GM21786 (cell line): ENCODE results near the gene CCBE1.
"Not testable (repeated sequence)": the region's sequence is repeated elsewhere in the genome, so short reads cannot be mapped to it uniquely, and the experiment has no call there.

ENCODE experiments used
- ATAC-seq: cut with Tn5 transposase; IDR thresholded peaks from one replicate; pipeline ENCODE4 v1.9.1; 2021; ENCODE audit not compliant: unreplicated experiment

The CCBE1 gene

DNA sequence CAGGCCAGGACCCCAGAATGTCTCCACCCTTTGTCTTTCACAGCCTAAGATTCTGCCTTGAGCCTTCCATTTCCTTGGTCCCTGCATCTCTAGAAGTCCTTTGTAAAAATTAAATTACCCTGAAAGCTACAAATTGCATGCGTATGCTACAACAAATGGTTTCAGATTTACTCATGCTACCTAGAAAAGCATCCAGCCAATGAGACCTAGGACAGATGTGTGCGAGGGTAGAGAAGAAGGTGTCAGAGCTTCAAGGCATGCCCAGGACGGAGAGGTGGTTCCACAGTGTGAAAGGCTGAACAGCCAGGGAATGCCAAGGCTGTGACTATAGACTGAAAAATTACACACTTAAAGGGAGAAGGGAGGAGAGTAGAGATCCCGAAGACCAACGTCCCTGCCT is 40.2 kb downstream of the CCBE1 start:
- ATAC-seq, result no peak

DNA sequence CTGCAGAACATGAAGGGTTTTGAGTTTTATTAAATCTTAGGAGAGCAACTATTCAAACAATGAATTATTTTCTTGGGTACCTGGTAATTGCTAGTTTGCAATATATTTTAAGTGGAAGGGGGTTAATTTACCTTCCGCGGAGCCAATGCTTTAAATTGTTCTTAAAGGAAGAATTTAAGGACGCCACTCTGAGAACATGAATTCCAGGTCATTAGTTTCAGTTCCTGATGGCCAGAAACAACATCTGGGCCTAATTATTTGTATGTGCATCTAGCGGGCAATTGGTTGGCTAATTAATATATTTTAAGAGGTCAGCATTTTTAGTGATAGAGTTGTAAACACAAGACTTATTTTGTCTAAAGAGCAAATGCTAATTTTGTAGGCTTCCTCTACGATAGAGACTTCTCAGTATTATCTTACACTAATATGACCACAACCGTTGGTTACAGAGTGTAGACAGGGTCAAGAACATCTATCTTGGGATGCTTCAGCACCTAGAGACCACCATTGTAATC is 40.8 kb downstream of the CCBE1 start:
- no peak for ATAC-seq

DNA sequence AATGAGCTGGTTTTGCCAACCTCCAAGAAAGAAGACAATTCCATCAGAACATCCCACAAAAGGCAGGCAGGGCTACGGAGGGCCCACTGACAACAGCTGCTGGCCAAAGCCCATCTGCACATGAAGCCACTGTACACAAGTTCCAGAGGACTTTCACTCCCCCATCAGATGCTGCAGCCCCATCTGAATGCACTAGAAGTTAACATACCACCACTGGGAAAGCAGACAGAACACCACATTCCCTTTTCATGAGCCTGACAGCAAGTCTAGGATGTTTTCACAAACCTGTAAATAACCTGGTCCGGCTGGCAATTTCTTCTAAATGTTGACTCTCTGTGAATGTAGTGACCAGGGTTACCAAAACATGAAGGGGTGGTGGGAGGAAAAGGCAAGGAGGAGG is 41.5 kb downstream of the CCBE1 start:
- ATAC-seq, result no peak

DNA sequence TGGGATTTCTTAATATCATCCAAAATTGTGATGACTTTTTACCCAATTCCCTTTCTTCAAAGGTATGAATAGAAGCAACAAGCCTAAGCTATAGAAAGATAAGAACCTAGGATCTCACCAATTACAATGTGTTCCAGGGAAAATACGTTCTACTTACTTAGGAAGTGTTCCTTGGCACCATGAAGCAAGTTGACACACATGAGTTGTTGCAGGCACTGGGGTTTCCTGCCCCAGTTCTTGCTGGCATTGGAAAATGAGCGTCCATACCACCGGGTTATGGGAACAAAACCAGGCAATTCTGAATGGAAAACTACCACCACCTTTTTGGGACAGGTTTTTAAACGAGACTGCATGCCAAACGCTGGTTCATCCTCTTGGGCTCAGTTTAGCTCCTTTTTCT is 46.2 kb downstream of the CCBE1 start:
- no peak for ATAC-seq

DNA sequence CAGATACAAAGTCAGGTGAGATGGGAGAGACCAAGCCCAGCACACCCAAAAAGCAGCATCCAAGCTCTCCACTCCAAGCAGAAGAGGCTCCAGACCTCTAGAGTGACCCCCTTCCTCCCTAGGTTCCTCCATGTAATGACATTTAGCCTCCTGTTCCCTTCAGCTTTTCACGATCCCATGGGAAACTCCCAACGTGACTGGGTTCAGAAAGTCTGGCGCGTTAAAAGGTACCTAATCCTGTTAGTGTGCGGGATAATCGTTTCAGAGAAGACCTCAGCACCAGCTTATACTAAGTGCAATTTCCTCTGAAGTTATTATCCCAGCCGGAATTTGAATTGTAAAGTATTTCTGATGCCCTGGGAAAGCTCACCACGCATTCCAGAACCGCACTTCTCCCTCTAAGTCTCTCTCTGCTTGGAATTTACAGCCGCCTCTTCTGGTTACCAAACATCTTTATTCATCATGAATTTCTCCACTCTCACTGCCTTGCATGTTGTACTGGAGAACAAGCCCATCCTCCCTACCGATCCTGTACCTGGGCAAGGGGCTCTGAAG is 46.9 kb downstream of the CCBE1 start:
- ATAC-seq, result no peak

DNA sequence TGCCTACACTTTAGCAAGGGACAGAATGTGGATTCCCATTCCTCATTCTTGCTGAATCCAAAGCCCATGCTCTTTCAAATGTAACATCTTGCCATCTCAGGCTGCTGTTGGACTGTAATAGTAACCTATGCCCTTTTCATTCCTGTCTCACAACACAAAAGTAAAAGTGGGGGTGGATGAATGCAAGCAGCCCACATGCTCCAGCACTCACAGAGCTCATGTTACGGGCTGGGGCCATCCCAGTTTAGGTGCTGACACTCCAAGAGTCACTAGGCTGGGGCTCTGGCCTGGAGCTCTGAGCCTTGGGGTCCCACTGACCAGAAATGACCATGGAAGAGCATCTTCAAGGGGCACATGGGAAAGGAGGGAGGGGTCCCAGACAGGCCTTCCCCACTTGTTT is 47.6 kb downstream of the CCBE1 start:
- no peak for ATAC-seq

DNA sequence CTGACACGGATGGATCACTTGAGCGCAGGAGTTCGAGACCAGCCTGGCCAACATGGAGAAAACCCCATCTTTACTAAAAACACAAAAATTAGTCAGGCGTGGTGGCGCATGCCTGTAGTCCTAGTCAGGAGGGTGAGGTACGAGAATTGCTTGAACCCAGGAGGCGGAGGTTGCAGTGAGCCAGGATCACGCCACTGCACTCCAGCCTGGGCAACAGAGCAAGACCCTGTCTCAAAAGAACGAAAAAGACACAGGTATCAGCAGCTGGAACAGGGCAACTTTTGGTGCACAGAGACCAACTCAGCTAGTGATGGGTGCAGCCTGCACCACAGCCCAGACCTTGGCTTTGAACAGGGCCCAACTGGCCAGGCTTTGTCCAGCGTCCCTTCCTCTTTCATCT is 48.8 kb downstream of the CCBE1 start:
- not testable (repeated sequence) for ATAC-seq

DNA sequence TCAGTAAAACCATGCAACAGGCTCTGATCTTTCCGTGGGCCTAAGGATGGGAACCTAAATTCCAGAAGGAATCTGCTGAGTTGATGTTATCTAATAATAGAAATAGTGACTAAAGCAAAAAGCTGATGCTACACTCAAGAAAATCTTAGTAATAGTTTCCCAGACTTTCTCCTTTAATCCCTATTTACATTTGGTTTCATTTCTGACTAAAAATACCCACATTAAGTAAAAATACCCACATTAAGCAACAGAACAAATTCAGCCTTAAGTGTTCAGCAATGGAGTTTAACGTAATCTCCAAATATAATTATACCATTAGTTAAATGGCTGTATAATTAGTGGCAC is 50.3 kb downstream of the CCBE1 start:
- no peak for ATAC-seq

DNA sequence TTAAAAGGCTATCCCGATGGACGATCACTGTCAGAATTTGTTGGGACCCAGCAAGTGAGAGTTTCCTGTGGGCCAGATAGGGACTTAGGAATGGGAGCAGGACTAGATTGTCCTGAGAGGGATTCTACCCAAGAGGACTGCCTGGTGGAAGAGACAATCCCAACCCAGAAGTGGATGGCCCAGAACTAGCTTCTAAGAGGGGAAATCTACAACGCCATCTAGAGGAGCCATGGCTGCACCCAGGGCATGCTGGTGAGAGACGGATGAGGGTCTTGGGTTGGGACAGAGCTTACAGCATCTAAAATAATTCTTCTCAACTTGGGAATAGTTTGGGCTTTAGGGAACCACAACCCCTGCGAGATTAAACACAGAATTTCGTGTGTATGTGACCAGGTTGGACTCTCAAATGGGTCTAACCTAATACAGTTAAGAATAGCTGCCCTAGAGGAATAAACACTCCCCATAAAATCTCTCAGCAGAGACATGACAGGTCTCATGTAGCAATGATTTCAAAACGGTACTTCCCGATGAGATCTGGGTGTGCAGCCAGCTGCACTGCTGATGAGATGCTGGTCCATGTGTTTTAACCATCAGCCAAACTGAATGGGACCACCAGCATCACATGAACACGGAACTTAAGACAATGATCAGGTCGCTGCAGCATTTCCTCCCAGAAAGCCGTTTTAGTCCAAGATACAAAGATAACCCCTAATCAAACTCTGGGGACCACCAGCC is 50.8 kb downstream of the CCBE1 start:
- ATAC-seq, result no peak

DNA sequence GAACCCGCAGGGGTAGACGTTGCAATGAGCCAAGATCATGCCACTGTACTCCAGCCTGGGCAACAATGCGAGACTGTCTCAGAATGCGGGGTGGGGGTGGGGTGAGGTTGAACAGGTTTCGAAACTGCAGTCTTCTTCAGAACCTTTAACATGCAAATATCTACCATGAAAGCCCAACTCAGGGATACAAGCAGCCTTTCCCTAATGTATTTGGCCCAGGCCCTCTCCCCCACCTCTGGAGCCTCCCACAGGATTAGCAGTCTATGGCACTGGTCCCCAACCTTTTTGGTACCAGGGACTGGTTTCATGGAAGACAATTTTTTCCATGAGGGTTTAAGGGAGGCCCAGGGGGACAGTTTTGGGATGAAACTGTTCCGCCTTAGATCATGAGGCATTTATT is 53.5 kb downstream of the CCBE1 start:
- no peak for ATAC-seq

DNA sequence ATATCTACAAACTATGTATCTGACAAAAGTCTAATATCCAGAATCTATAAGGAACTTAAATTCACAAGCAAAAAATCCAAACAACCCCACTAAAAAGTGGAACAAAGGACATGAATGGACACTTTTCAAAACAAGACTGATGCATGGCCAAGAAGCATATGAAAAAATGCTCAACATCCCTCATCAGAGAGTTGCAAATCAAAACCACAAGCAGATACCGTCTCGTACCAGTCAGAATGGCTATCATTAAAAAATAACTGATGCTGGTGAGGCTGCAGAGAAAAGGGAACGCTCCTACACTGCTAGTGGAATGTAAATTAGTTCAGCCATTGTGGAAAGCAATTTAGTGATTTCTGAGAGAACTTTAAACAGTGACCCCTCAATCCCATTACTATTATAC is 56.5 kb downstream of the CCBE1 start:
- no peak for ATAC-seq

DNA sequence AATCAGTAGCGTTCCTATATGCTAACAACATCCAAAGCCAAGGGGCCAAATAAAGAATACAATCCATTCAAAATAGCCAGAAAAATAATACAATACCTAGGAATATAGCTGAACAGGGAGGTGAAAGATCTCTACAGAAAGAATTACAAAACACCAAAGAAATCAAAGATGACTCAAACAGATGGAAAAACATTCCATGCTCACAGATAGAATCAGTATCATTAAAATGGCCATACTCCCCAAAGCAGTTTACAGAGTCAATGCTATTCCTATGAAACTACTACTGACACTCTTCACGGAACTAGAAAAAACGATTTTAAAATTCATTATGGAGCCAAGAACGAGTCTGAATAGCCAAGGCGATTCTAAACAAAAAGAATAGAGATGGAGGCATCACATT is 57.4 kb downstream of the CCBE1 start:
- no peak for ATAC-seq

DNA sequence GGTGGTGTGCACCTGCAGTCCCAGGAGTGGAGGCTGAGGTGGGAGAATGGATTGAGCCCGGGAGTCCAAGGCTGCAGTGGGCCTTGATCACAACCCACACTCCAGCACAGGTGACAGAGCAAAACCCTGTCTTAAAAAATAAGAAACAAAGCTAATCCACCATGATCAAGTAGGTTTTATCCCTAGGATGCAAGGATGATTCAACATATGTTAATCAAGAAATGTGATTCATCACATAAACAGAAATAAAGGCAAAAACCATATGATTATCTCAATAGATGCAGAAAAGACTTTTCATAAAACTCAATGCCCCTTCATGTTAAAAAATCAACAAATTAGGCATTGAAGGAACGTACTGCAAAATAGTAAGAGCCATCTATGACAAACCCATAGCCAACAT is 58.1 kb downstream of the CCBE1 start:
- ATAC-seq, result no peak

DNA sequence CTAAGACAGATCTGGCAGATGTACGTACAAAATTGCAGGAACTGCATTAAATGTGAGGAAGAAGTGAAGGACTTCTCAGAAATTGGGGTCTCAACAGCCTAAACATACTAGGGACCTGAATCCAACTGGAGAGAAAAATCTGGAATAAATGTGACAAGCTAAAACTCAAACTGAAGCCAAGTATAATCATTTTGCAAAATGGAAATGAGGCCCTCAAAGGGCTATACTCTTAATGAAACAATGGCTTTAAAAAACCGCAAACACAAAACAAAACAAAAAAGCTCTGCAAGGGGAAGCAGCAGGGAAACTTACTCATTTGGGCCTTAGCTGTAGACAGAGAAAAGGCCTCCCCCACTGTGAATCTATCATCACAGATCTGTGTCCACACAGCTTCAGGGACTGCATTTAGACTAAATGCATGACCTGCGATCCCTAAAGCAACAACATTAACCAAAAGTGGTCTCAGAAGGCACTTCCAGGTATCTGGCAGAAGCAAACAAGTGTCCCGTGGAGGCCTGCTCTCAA is 63.2 kb downstream of the CCBE1 start:
- no peak for ATAC-seq

DNA sequence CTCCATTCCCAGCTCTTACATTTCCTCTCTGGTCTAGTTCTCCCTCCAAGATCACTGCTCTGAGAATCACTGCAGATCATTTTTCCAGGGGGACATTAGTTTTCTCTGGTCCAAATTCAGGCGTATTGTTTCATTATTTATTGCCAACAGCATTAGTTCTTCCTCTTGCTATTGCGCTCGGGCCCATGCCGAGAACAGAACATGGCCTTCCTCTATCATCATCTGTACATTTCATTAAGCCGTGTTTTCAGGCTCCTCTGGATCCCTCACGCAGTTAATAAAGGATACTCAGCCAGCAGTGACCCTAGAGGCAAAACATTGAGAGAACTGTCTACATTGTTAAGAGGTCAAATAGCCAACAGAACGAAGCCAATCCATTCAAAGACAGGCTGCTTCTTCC is 63.9 kb downstream of the CCBE1 start:
- ATAC-seq, result no peak

DNA sequence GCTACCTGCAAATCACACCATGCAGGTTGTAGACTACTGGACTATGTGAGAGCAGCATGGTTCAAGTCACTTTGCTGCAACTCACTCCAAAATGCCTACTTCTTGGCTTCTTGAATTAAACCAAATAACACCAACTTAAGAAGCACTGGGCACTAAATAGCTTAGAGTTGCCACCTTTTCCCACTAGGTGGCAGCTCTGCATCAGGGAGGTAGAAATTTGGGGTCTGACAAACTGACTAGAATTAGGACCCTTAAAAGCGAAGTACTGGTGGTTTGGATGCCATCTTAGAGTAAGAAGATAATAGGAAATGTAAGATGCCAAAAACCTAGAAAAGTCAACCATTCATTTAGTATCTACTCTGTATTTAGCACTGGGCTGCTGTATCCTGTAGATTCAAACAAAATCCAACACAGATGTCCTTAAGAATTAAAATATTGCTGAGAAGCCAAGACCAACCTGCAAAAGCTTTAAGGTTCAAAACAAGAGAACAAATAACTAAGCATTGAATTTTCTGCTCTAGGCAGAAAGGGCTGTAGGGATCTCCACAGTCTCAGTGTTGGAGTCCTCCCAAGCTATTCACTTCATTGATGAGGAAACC is 65.5 kb downstream of the CCBE1 start:
- no peak for ATAC-seq

DNA sequence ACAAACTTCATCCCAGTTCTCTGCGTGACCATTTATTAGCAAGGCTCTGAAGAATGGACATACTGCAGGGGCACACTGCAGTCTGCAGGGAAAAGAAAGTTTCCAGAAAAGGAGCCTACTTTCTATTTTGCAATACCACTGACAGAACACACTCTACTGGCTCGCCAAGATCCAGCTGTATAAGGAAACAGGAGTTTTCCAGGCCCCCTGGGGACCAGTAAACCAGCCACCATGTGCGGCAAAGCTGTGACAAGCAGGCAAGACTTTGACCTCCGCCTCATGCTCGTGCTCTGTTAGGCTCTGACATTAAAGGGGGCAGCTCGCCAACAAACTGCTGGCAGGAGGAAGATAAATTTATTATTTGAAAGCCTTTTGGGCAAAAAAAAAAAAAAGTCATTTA is 67.3 kb downstream of the CCBE1 start:
- no peak for ATAC-seq

DNA sequence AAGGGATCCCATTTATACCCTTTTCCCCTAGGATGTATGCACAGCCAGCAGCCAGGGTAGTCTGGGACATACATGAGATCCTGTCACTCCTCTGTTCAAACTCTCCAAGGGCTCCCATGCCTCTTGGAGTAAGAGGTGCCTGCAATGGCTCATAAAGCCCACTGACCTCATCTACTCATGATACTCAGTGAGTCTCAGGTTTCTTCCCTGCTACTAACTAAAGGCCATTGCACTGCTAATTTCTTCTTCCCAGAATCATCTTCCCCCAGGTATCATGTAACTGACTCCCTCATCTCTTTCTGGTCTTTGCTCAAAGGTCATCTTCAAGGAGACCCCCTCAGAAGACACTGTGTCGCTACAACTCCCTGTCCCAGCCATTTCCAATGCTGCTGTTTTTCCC is 68.2 kb downstream of the CCBE1 start:
- no peak for ATAC-seq

DNA sequence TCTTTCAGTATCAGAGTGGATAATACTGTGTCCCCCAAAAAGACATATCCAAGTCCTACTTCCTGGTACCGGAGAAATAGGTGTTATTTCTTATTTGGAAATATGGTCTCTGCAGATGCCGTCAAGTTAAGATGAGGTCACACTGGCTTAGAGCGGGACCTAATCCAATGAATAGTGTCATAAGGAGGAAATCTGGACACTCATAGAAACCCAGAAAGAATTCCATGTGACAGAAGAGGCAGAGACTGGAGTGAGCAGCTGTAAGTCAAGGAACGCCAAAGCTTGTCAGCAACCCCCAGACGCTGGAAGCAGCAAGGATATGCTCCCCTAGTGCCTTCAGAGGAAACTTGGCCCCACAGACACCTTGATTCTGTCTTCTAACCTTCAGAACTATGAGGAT is 69.8 kb downstream of the CCBE1 start:
- no peak for ATAC-seq

DNA sequence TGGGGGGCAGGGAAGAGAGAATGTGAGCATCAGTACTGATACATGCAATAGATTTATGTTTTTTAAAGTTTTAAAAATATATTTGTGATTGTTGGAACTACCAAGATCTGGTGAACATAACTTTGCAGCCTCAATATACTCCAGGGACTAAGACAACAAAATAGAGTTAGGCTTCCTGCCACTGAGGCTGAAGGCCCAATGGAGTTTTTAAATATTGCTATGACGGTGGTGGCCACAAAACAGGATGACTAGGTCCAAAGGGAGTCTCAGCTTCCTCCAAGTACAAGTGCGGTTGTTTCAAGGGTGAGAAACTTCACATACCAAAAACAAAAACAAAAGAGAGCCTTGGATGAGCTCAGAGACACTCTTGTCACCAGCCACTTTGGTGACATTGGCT is 72.9 kb downstream of the CCBE1 start:
- ATAC-seq, result no peak

DNA sequence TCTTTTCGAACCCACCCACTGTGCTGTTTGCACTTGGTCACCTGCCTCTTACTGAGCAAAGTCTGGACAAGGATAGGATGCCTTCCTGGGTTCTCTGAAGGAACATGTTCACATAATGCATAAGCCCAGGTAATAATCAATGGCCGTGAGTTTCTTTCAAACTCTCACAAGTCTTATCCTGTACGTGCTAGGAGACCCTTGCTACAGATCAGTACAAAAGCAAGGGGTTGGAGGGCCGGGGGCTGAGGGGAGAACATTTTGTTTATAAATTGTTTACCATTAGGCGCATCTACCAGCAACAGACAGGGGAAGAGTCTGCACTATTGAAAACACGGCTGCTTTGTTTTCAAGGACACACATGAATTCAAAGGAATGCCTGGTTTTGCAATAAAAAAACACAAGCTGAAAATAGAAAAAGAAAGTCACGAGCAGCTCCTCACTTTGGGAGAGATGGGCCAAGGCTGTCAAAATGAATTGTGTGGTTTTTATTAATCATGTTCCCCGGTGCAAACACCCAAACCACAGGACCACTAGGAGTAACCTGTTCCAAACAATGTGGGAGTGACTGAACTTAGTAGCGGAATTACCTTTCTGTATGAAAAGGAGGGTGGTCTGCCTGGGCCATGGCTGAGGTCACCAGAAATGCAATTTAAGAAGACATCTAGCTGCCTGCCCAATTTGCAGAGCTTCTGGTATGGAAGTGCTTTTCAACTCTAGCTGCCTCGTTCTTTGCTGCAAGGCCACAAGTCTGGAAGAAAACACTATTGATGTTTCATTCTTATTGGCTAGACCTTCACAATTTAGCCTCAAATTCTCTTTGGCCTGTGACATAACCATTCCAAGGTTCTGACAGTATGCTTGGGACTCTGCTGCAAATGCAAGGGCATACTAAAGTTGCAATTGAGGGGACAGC is 73.5 kb downstream of the CCBE1 start:
- no peak for ATAC-seq
